ENCODE measurements around the gene DEPP1. TPM values are rescaled to one million over a fixed set of nuclear protein-coding genes. Genes with fewer than 3 reads are reported as not detected.

DEPP1 gene
- total RNA-seq, 1 donor from 2014 or later, result 309 TPM

- H3K36me3 ChIP-seq, result no peaks in the 10 kb centered on the region
- H3K4me3 ChIP-seq, result peak overlapping the region in 1 of 2 donors; percentile 31
- no peak for DNase-seq (ENCODE audit: low spot score in 2 of 2)
- peak in 2 of 3 experiments; percentile 17 to 22 for TF ChIP-seq CTCF (IDR thresholded peaks at IDR 0.05)
- H3K9me3 ChIP-seq, result no peaks in the 10 kb centered on the region
- peaks cover 25 to 61% of the 10 kb centered on the region in 2 donors for H3K4me1 ChIP-seq
- H3K27ac ChIP-seq, result peak overlapping the region; percentile 30 to 82
- intact Hi-C loops (cut with DNase I), result no loop called here
- no peaks in the 10 kb centered on the region for H3K27me3 ChIP-seq
These were observed 15.5 kb downstream of the DEPP1 start for GRCh38 chr10:44962870-44963738.

- intact Hi-C loops (cut with DNase I), result no loop called here
- Histone ChIP-seq H3K4me3 (peak overlapping the region in 1 of 2 donors; percentile 93), H3K27ac (no peak overlapping the region)
These were observed 16.5 kb downstream of the DEPP1 start for GRCh38 chr10:44961931-44962750.

GRCh38 chr10:44961230-44961571, 17.4 kb downstream of the DEPP1 start:
- intact Hi-C loops (cut with DNase I), result no loop called here
- Histone ChIP-seq H3K4me3 (peak overlapping the region in 1 of 2 donors; percentile 93), H3K27me3 (no peaks in the 10 kb centered on the region), H3K4me1 (peaks cover 18 to 44% of the 10 kb centered on the region in 2 donors), H3K36me3 (no peaks in the 10 kb centered on the region), H3K27ac (peak overlapping the region in 1 of 2 donors; percentile 90), H3K9me3 (no peaks in the 10 kb centered on the region)
- no peak for DNase-seq (ENCODE audit: low spot score in 2 of 2)
- no peak for TF ChIP-seq CTCF (IDR thresholded peaks at IDR 0.05)

More at GRCh38 chr10:44961931-44962750, 16.5 kb downstream of the DEPP1 start:
- TF ChIP-seq CTCF (IDR thresholded peaks at IDR 0.05), result no peak
- no peak for DNase-seq (ENCODE audit: low spot score in 2 of 2)
- Histone ChIP-seq H3K36me3 (no peaks in the 10 kb centered on the region), H3K4me1 (peaks cover 18 to 52% of the 10 kb centered on the region in 2 donors), H3K9me3 (no peaks in the 10 kb centered on the region), H3K27me3 (no peaks in the 10 kb centered on the region)

GRCh38 chr10:44960482-44961229, 18.0 kb downstream of the DEPP1 start:
- Histone ChIP-seq H3K4me1 (peaks cover 18 to 44% of the 10 kb centered on the region in 2 donors), H3K36me3 (no peaks in the 10 kb centered on the region), H3K4me3 (peak overlapping the region; percentile 78 to 93), H3K9me3 (no peaks in the 10 kb centered on the region), H3K27me3 (no peaks in the 10 kb centered on the region), H3K27ac (peak overlapping the region in 1 of 2 donors; percentile 90)
- intact Hi-C loops (cut with DNase I), result no loop called here
- no peak for TF ChIP-seq CTCF (IDR thresholded peaks at IDR 0.05)
- no peak for DNase-seq (ENCODE audit: low spot score in 2 of 2)

- intact Hi-C loops (cut with DNase I), result no loop called here
- H3K27me3 ChIP-seq, result no peaks in the 10 kb centered on the region
- peak overlapping the region; percentile 78 to 93 for H3K4me3 ChIP-seq
- no peak for TF ChIP-seq CTCF (IDR thresholded peaks at IDR 0.05)
- peaks cover 18 to 44% of the 10 kb centered on the region in 2 donors for H3K4me1 ChIP-seq
- H3K27ac ChIP-seq, result peak overlapping the region; percentile 46 to 90
- no peak for DNase-seq (ENCODE audit: low spot score in 2 of 2)
- no peaks in the 10 kb centered on the region for H3K36me3 ChIP-seq
- H3K9me3 ChIP-seq, result no peaks in the 10 kb centered on the region
These were observed 18.5 kb downstream of the DEPP1 start for GRCh38 chr10:44960088-44960460.
